Stimulated activated CD8-positive, alpha-beta memory T cell treated with anti-CD3 and anti-CD28 coated beads, Interleukin-2, amount 100 ng/mL, for 48 hours (primary cell): ENCODE data around the gene SYNPO2L.
"Not testable (repeated sequence)": the region's sequence is repeated elsewhere in the genome, so short reads cannot be mapped to it uniquely, and the experiment has no call there.

Experiments used
- DNase-seq, 2 donors: peaks; one replicate each; pipeline ENCODE4 v3.0.0-alpha.2; 2020; ENCODE audit warnings: low read depth in 2 of 2

SYNPO2L gene

GRCh38 chr10:73655990-73656298 is at the start of gene SYNPO2L:
Gene SYNPO2L, minus strand, starts transcription at chr10:73656029. Its CDS starts 107 bp downstream, at chr10:73655922.
- DNase-seq: no peak

- DNase-seq: not testable (repeated sequence)
These were observed 48.1 kb upstream of the SYNPO2L start for GRCh38 chr10:73703924-73704323.

GRCh38 chr10:73698819-73699218 is 43.0 kb upstream of the SYNPO2L start:
- DNase-seq: not testable (repeated sequence)

GRCh38 chr10:73697675-73698159 is 41.9 kb upstream of the SYNPO2L start, which contains the start of gene AGAP5:
Gene AGAP5, minus strand, starts transcription at chr10:73698109. Its CDS starts 354 bp downstream, at chr10:73697755.
- DNase-seq: not testable (repeated sequence)

- not testable (repeated sequence) for DNase-seq
These were observed 39.5 kb upstream of the SYNPO2L start for GRCh38 chr10:73695302-73695701.

GRCh38 chr10:73690755-73691154 is 34.9 kb upstream of the SYNPO2L start:
- DNase-seq: not testable (repeated sequence)

- not testable (repeated sequence) for DNase-seq
These were observed 33.8 kb upstream of the SYNPO2L start for GRCh38 chr10:73689596-73689995.

GRCh38 chr10:73687641-73688040 is 31.8 kb upstream of the SYNPO2L start:
- DNase-seq: not testable (repeated sequence)

- DNase-seq: not testable (repeated sequence)
These were observed 18.7 kb upstream of the SYNPO2L start for GRCh38 chr10:73674546-73674945.

GRCh38 chr10:73668378-73668777 is 12.5 kb upstream of the SYNPO2L start:
- DNase-seq: not testable (repeated sequence)

GRCh38 chr10:73666153-73666809 is 10.5 kb upstream of the SYNPO2L start:
- DNase-seq: not testable (repeated sequence)

GRCh38 chr10:73665581-73665980 is 9.8 kb upstream of the SYNPO2L start:
- DNase-seq: not testable (repeated sequence)

GRCh38 chr10:73664156-73665040 is 8.6 kb upstream of the SYNPO2L start:
- DNase-seq: not testable (repeated sequence)

- DNase-seq: not testable (repeated sequence)
These were observed 7.8 kb upstream of the SYNPO2L start for GRCh38 chr10:73663621-73664020.

- DNase-seq: not testable (repeated sequence)
These were observed 6.9 kb upstream of the SYNPO2L start for GRCh38 chr10:73662705-73663104.

- DNase-seq: no peak
These were observed 406 bp downstream of the SYNPO2L start for GRCh38 chr10:73655257-73655989.

- DNase-seq: no peak
These were observed 2.1 kb downstream of the SYNPO2L start for GRCh38 chr10:73653701-73654100.

GRCh38 chr10:73653195-73653594 is 2.6 kb downstream of the SYNPO2L start:
- DNase-seq: no peak

- no peak for DNase-seq
These were observed 5.1 kb downstream of the SYNPO2L start for GRCh38 chr10:73650537-73651331.

- no peak for DNase-seq
These were observed 5.8 kb downstream of the SYNPO2L start for GRCh38 chr10:73649876-73650536.
